Ovary (tissue), 9 donors: Measurements from ENCODE around the gene HECW1. TPM values are rescaled to one million over a fixed set of nuclear protein-coding genes. Genes with fewer than 3 reads are reported as not detected.

ENCODE experiments used
- DNase-seq, 5 donors: peaks; one replicate each; pipeline ENCODE4 v3.0.0-alpha.2; 2019 to 2020
- H3K27ac ChIP-seq, 2 donors: fragments of 200-600 bp; one replicate each; pipeline versions ENCODE4 v1.5.1 to v1.8.0; 2019 to 2022
- H3K27me3 ChIP-seq: fragments of 200-600 bp; one replicate; pipeline ENCODE4 v1.8.0; 2022
- H3K36me3 ChIP-seq: fragments of 200-600 bp; sonication (generic); one replicate; pipeline ENCODE4 v1.5.1; 2019
- H3K4me1 ChIP-seq: one replicate; pipeline ENCODE4 v1.8.1; 2013; ENCODE audit warnings: mild to moderate bottlenecking, moderate library complexity; ENCODE audit not compliant: insufficient read depth
- H3K4me3 ChIP-seq: fragments of 200-600 bp; sonication (generic); one replicate; pipeline ENCODE4 v1.5.1; 2017
- H3K9me3 ChIP-seq, 2 donors: fragments of 200-600 bp in 1 of 2; sonication (generic) in 1 of 2; one replicate each; pipeline versions ENCODE4 v1.5.1 to v1.8.1; 2013 to 2019; ENCODE audit warnings: mild to moderate bottlenecking in 1 of 2, moderate library complexity in 1 of 2
- CTCF ChIP-seq, 3 donors: fragments of 450-650 bp in 2 of 3; fragments of 200-600 bp in 1 of 3; IDR thresholded peaks; one replicate each; pipeline versions ENCODE4 v1.5.1 to v1.8.0; 2016 to 2022; ENCODE audit warnings: antibody characterized with exemption in 3 of 3, mild to moderate bottlenecking in 1 of 3
- EP300 ChIP-seq: sonication (generic); formaldehyde crosslinking; IDR thresholded peaks from one replicate; pipeline ENCODE4 v1.6.1; 2017; ENCODE audit warnings: antibody characterized with exemption
- POLR2A ChIP-seq: fragments of 450-650 bp; IDR thresholded peaks from one replicate; pipeline ENCODE4 v1.6.1; 2017; ENCODE audit warnings: antibody characterized with exemption, mild to moderate bottlenecking, moderate library complexity
- WGBS, 3 donors: extraction: QIAGEN DNeasy Blood & Tissue Kit in 1 of 3; methylation state at CpG; one replicate each; pipeline versions ENCODE4 v1.1.5 to v1.1.7; 2013 to 2017; 5-methylcytosine and 5-hydroxymethylcytosine counted together
- intact Hi-C, 4 donors: fragments of 100-400 bp; cut with DNase I; formaldehyde crosslinking; loops; one replicate each; pipeline versions ENCODE4 v1.11.0 to v1.15.1; 2022 to 2023
- polyA plus RNA-seq, 2 donors: library from polyadenylated mRNA; stranded (reverse); fragments of 200-250 nt in 1 of 2; fragments of 350-450 nt in 1 of 2; fragmentation: Illumina TruSeq in 1 of 2; extraction: RNeasy Lipid Tissue Mini Kit (QIAGEN cat#74804) in 1 of 2; gene quantifications; one replicate each; pipeline ENCODE4 v1.2.3, GENCODE V29; 2013 to 2014
- total RNA-seq, 7 donors: library from RNA; depleted of rRNA in 2 of 7; stranded (reverse); fragments of >200 nt in 2 of 7; fragmentation: NEBNext Ultra II Directional in 3 of 7; extraction: Animal tissue kit (Norgen Biotek cat#: 25700) in 3 of 7; gene quantifications; one replicate each; pipeline versions ENCODE4 v1.1.0 to v1.2.4, GENCODE V29; 2016 to 2023
- donor health status: DM: no; HTN: no; CAD: no; lungs with moderate emphysema.
- donor health status: DM: no; HTN: no; CAD: no.
- donor health status: Bipolar disorder and iron deficiency.
- donor health status: DM: yes; HTN: yes; CAD: no.
- donor health status: DM: no; HTN: no; CAD: no.
- donor health status: DM: yes; HTN: yes; CAD: no.

Gene HECW1
- total and polyA plus RNA-seq, 9 donors = 0.31 to 6.4 (median 1.8) TPM; not detected in 1

- intact Hi-C loops = no loop called here
- no peak overlapping the region for H3K27ac ChIP-seq
- H3K4me1 ChIP-seq = peaks cover under 1% of the 10 kb centered on the region
- no peaks in the 10 kb centered on the region for H3K36me3 ChIP-seq
- DNase-seq = no peak
- H3K9me3 ChIP-seq = no peaks in the 10 kb centered on the region
- WGBS, 3 donors = 85 to 90% (median 89%) methylated on average over 8 of the region's 8 CpGs
- no peak overlapping the region for H3K4me3 ChIP-seq
- no peaks in the 10 kb centered on the region for H3K27me3 ChIP-seq
- TF ChIP-seq EP300 = no peak
- no peak for TF ChIP-seq POLR2A
- no peak for TF ChIP-seq CTCF (IDR thresholded peaks at IDR 0.05)
These were observed 196.7 kb downstream of the HECW1 start for GRCh38 chr7:43308913-43309705.

GRCh38 chr7:43309706-43310022, 197.2 kb downstream of the HECW1 start:
- intact Hi-C loops = no loop called here
- no peak overlapping the region for H3K27ac ChIP-seq
- WGBS, 3 donors = 75 to 79% (median 77%) methylated on average over 2 of the region's 2 CpGs
- DNase-seq = no peak
- no peaks in the 10 kb centered on the region for H3K27me3 ChIP-seq
- H3K36me3 ChIP-seq = no peaks in the 10 kb centered on the region
- no peak overlapping the region for H3K4me3 ChIP-seq
- H3K4me1 ChIP-seq = no peaks in the 10 kb centered on the region
- TF ChIP-seq CTCF (IDR thresholded peaks at IDR 0.05) = no peak
- no peak for TF ChIP-seq POLR2A
- no peak for TF ChIP-seq EP300
- no peaks in the 10 kb centered on the region for H3K9me3 ChIP-seq

- Histone ChIP-seq H3K27ac (no peak overlapping the region), H3K4me1 (no peaks in the 10 kb centered on the region), H3K27me3 (no peaks in the 10 kb centered on the region), H3K4me3 (no peak overlapping the region), H3K9me3 (no peaks in the 10 kb centered on the region), H3K36me3 (no peaks in the 10 kb centered on the region)
- no peak for TF ChIP-seq CTCF (IDR thresholded peaks at IDR 0.05)
- no peak for TF ChIP-seq POLR2A
- TF ChIP-seq EP300 = no peak
- no peak for DNase-seq
- intact Hi-C loops = no loop called here
- 85 to 89% (median 88%) methylated on average over 5 of the region's 5 CpGs for WGBS, 3 donors
These were observed 198.6 kb downstream of the HECW1 start for GRCh38 chr7:43311052-43311451.

- Histone ChIP-seq H3K36me3 (no peaks in the 10 kb centered on the region), H3K4me1 (no peaks in the 10 kb centered on the region), H3K27me3 (no peaks in the 10 kb centered on the region), H3K4me3 (no peak overlapping the region), H3K9me3 (no peaks in the 10 kb centered on the region), H3K27ac (no peak overlapping the region)
- intact Hi-C loops = no loop called here
- no peak for DNase-seq
- TF ChIP-seq CTCF (IDR thresholded peaks at IDR 0.05) (no peak), EP300 (no peak), POLR2A (no peak)
- WGBS, 3 donors = 96 to 98% (median 97%) methylated on average over 22 of the region's 22 CpGs
These were observed 199.2 kb downstream of the HECW1 start for GRCh38 chr7:43311694-43312093.
